ENCODE measurements around the gene PLEKHG3.
"Not testable (repeated sequence)": the region's sequence is repeated elsewhere in the genome, so short reads cannot be mapped to it uniquely, and the experiment has no call there.

The PLEKHG3 gene

GRCh38 chr14:64688811-64689281, 15.4 kb upstream of the PLEKHG3 start:
- DNase-seq = no peak

GRCh38 chr14:64689289-64689688, 14.9 kb upstream of the PLEKHG3 start:
- no peak for DNase-seq

- not testable (repeated sequence) for DNase-seq
Observed at GRCh38 chr14:64690607-64691006, 13.6 kb upstream of the PLEKHG3 start.

GRCh38 chr14:64691376-64691775, 12.8 kb upstream of the PLEKHG3 start:
- no peak for DNase-seq

- no peak for DNase-seq
Observed at GRCh38 chr14:64692189-64692985, 11.8 kb upstream of the PLEKHG3 start.

GRCh38 chr14:64692986-64693809, 11.0 kb upstream of the PLEKHG3 start:
- no peak for DNase-seq

- DNase-seq = no peak
Observed at GRCh38 chr14:64693810-64694165, 10.4 kb upstream of the PLEKHG3 start.

GRCh38 chr14:64695071-64695470, 9.2 kb upstream of the PLEKHG3 start:
- no peak for DNase-seq

- DNase-seq = no peak
Observed at GRCh38 chr14:64696355-64696857, 7.8 kb upstream of the PLEKHG3 start.

- no peak for DNase-seq
Observed at GRCh38 chr14:64698903-64699302, 5.3 kb upstream of the PLEKHG3 start.

GRCh38 chr14:64700290-64700689, 3.9 kb upstream of the PLEKHG3 start:
- no peak for DNase-seq

- DNase-seq = no peak
Observed at GRCh38 chr14:64700894-64701293, 3.3 kb upstream of the PLEKHG3 start.

GRCh38 chr14:64701660-64702059, 2.6 kb upstream of the PLEKHG3 start:
- no peak for DNase-seq

GRCh38 chr14:64702493-64703394, 1.5 kb upstream of the PLEKHG3 start:
- DNase-seq = no peak

- DNase-seq = no peak
Observed at GRCh38 chr14:64703395-64704142, 655 bp upstream of the PLEKHG3 start.

- no peak for DNase-seq
Observed at GRCh38 chr14:64704743-64705380, 638 bp downstream of the PLEKHG3 start.

- DNase-seq = no peak
Observed at GRCh38 chr14:64705381-64706118, 1.3 kb downstream of the PLEKHG3 start.

GRCh38 chr14:64706119-64706592, 1.9 kb downstream of the PLEKHG3 start:
- DNase-seq = no peak

- no peak for DNase-seq
Observed at GRCh38 chr14:64706593-64707193, 2.5 kb downstream of the PLEKHG3 start.

- DNase-seq = no peak
Observed at GRCh38 chr14:64707661-64708060, 3.4 kb downstream of the PLEKHG3 start.
